HepG2 (cell line): ENCODE measurements around the gene JMJD6. TPM values are rescaled to one million over a fixed set of nuclear protein-coding genes. Genes with fewer than 3 reads are reported as not detected.

Source experiments
- ATM ChIP-seq: fragments of 450-650 bp; IDR thresholded peaks from 2 replicates; pipeline ENCODE4 v1.7.1; 2017; ENCODE audit warnings: mild to moderate bottlenecking, borderline replicate concordance
- BHLHE40 ChIP-seq: IDR thresholded peaks from 2 replicates; pipeline ENCODE4 v1.6.1; 2011; ENCODE audit warnings: low read length, improper control_type of control experiment
- FOXP1 ChIP-seq, 2 experiments: fragments of 450-650 bp in 1 of 2; IDR thresholded peaks; 2 replicates each; pipeline ENCODE4 v1.6.1; 2017 to 2018; ENCODE audit warnings: antibody characterized with exemption in 1 of 2
- HNF1B ChIP-seq: sonication (generic); formaldehyde crosslinking; IDR thresholded peaks from 2 replicates; pipeline ENCODE4 v1.5.1; 2020; ENCODE audit warnings: mild to moderate bottlenecking, moderate library complexity, missing genetic modification reagents
- MXD1 ChIP-seq: sonication (generic); formaldehyde crosslinking; IDR thresholded peaks from 2 replicates; pipeline ENCODE4 v1.4.0; 2020; ENCODE audit warnings: mild to moderate bottlenecking, missing genetic modification reagents
- SCMH1 ChIP-seq: sonication (generic); formaldehyde crosslinking; IDR thresholded peaks from 2 replicates; pipeline ENCODE4 v1.9.0; 2021; ENCODE audit warnings: missing genetic modification reagents, mild to moderate bottlenecking, borderline replicate concordance
- USF2 ChIP-seq, 2 experiments: sonication (generic) in 1 of 2; formaldehyde crosslinking in 1 of 2; IDR thresholded peaks; 2 replicates each; pipeline versions ENCODE4 v1.5.1 to v1.6.1; 2011 to 2020; ENCODE audit warnings: borderline replicate concordance in 1 of 2, low read depth in 1 of 2, low read length in 1 of 2, mild to moderate bottlenecking in 1 of 2, missing genetic modification reagents in 1 of 2, moderate library complexity in 1 of 2
- ZBED4 ChIP-seq: sonication (generic); formaldehyde crosslinking; IDR thresholded peaks from 2 replicates; pipeline ENCODE4 v1.4.0; 2020; ENCODE audit warnings: missing genetic modification reagents, borderline replicate concordance
- ZBTB14 ChIP-seq: sonication (generic); formaldehyde crosslinking; IDR thresholded peaks from 2 replicates; pipeline ENCODE4 v1.4.0; 2020; ENCODE audit warnings: missing genetic modification reagents
- ZGPAT ChIP-seq: IDR thresholded peaks from 2 replicates; pipeline ENCODE4 v1.6.1; 2016; ENCODE audit warnings: mild to moderate bottlenecking
- ZKSCAN8 ChIP-seq: IDR thresholded peaks from 2 replicates; pipeline ENCODE4 v1.6.1; 2016; ENCODE audit warnings: borderline replicate concordance, missing genetic modification reagents, missing compliant biosample characterization
- ZNF256 ChIP-seq: sonication (generic); formaldehyde crosslinking; conservative IDR thresholded peaks from 2 replicates; pipeline ENCODE4 v1.4.0; 2020; ENCODE audit warnings: missing genetic modification reagents
- ZNF549 ChIP-seq: sonication (generic); formaldehyde crosslinking; IDR thresholded peaks from 2 replicates; pipeline ENCODE4 v1.5.0; 2020; ENCODE audit warnings: missing genetic modification reagents
- ZNF577 ChIP-seq: sonication (generic); formaldehyde crosslinking; IDR thresholded peaks from 2 replicates; pipeline ENCODE4 v1.4.0; 2020; ENCODE audit warnings: mild to moderate bottlenecking, low read depth, missing genetic modification reagents, borderline replicate concordance
- ZNF724P ChIP-seq: sonication (generic); formaldehyde crosslinking; IDR thresholded peaks from 2 replicates; pipeline ENCODE4 v1.8.0; 2022; ENCODE audit warnings: missing genetic modification reagents, borderline replicate concordance
- polyA plus RNA-seq, 8 experiments: library from polyadenylated mRNA; depleted of rRNA in 3 of 8; stranded (reverse) in 7 of 8; unstranded in 1 of 8; fragments of >200 nt; fragmentation: Illumina TruSeq in 4 of 8; extraction: Trizol in 4 of 8; gene quantifications; 2 replicates each; pipeline versions ENCODE4 v1.2.1 to v1.2.3, GENCODE V29; 2011 to 2016; ENCODE audit warnings: low read depth in 4 of 8, missing spikeins in 1 of 8, mixed read lengths in 1 of 8; ENCODE audit not compliant: insufficient read depth in 1 of 8
- total RNA-seq, 5 experiments: library from RNA; depleted of rRNA; stranded (reverse); fragments of >200 nt; fragmentation: Illumina TruSeq; extraction: Trizol; gene quantifications; 2 replicates each; pipeline ENCODE4 v1.2.3, GENCODE V29; 2016; ENCODE audit warnings: low read depth in 1 of 5

JMJD6 gene
- total and polyA plus RNA-seq, 2 of the 13 experiments (the other 11 are each of a cell fraction or from before 2014, with no cell fraction given): 33.6 to 41.0 TPM

- TF ChIP-seq ZBTB14: no peak
- TF ChIP-seq ATM: no peak
- no peak for TF ChIP-seq SCMH1
- TF ChIP-seq ZNF256 (CRISPR knock-in tag): no peak
- TF ChIP-seq ZKSCAN8: peak; percentile 80; the same call in 1 of the 2 replicates
- peak; percentile 59; the same call in 1 of the 2 replicates for TF ChIP-seq HNF1B
- TF ChIP-seq ZBED4 (CRISPR knock-in tag): no peak
- TF ChIP-seq ZNF549 (CRISPR knock-in tag): no peak
- TF ChIP-seq USF2 (IDR thresholded peaks at IDR 0.05; ENCODE audit: low read depth, low read length): no peak
- TF ChIP-seq USF2 (CRISPR knock-in tag; IDR thresholded peaks at IDR 0.05; ENCODE audit: borderline replicate concordance): no peak
- TF ChIP-seq ZGPAT (CRISPR knock-in tag): peak; percentile 35; the same call in 1 of the 2 replicates
- no peak for TF ChIP-seq ZNF724P (CRISPR knock-in tag)
- no peak for TF ChIP-seq ZNF577 (CRISPR knock-in tag)
- 0 out of 2 replicates have a peak, but pooled peaks have one; percentile 28 for TF ChIP-seq BHLHE40
- TF ChIP-seq MXD1 (CRISPR knock-in tag): no peak
- TF ChIP-seq FOXP1 (IDR thresholded peaks at IDR 0.05): no peak
- TF ChIP-seq FOXP1 (CRISPR knock-in tag; IDR thresholded peaks at IDR 0.05): no peak
Measured at GRCh38 chr17:76681222-76682137, 44.9 kb downstream of the JMJD6 start (continued).
